GM21529 (cell line): ENCODE results near the gene SLC1A6.
"Not testable (repeated sequence)": the region's sequence is repeated elsewhere in the genome, so short reads cannot be mapped to it uniquely, and the experiment has no call there.

ENCODE experiments used
- ATAC-seq: cut with Tn5 transposase; IDR thresholded peaks from one replicate; pipeline ENCODE4 v1.9.1; 2021; ENCODE audit not compliant: unreplicated experiment

SLC1A6 gene

DNA sequence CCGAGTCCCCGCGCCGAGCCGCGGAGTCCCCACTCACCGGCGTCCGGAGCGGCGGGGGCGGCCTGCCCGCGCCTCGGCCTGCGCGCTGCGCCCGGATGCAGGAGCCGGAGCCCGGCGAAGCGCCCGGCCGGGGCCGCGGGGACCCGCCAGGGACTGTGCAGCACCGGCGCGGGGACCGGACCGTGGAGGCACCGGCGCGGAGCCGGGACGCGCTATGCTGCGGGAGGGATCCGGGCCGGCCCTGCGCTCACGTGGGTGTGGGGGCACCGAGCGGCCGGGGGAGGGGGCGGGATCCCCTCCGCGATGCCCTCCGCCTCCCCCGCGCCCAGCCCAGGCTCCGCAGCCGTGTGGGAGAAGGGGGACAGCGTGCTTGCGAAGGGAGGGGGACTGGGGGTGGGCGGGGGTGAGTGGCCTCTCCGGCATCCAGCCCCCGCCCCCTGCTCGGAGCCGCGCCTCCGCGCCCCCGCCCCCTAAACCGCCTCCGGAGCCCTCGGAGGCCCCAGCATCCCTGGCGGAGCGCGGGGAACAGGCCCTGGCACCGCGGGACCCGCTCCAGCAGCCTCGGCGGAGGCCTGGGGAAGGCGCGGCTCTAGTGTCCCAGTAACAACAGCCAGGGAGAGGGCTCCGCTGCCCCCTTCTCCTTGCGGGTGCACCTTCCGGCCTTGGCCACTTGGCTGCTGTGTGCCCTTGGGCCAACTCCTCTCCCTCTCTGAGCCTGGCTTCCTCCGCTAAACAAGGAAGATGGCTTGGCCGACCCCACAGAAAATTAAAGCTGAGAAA, at the start of gene SLC1A6:
TSS of gene SLC1A6 (minus strand) at position 389 of the 780 bp plus-strand sequence. CDS start 6,954 bp downstream, outside the sequence.
- ATAC-seq, result no peak

DNA sequence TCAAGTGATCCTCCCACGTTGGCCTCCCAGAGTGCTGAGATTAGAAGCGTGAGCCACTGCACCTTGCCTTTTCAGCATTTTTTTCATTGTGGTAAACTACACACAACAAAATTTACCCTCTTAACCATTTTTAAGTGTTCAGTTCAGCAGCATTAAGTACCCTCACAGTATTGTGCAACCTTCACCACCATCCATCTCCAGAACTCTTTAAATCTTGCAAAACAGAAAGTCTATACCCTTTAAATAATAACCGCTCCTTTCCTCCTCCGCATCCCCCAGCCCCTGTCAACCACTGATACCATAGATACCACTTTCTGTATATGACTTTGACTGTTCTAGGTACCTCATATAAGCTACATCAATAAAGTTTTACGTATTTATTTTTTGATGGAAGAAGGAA, 48.8 kb upstream of the SLC1A6 start:
- ATAC-seq, result no peak

DNA sequence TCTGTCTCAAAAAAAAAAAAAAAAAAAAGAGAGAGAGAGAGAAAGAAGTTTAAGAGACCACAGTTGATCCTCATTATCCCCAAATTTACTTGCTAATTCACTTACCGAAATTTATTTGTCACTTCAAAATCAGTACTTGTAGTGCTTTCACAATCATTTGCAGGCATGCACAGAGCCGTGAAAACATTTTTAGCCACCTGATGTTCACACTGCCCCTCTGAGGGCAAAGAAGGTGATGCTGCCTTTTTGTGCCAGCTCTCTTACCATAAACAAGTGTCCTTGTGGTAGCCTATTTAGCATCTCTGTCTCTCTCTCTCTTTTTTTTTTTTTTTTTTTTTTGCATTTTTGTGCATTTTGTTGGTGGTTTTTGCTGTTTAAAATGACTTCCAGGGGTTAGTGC, 45.6 kb upstream of the SLC1A6 start:
- ATAC-seq, result no peak

DNA sequence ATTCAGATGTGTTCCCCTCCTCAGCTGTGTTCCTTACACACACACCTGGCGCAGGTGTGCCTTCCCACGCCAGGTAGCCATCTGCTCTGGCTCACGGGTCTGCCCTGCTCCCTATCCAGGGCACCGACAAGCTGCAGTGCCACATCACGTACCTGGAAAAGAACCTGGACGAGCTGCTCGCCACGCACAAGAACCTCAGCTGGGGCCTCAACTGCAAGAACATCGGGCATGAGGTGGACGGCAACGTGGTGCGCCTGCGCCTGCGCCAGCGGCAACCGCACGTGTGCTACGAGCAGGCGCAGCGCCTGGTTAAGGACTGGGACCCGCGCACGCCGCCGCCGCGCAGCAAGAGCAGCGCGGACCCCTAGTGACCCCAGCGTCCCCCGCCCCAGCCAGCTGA, 43.1 kb upstream of the SLC1A6 start:
- ATAC-seq, result no peak

DNA sequence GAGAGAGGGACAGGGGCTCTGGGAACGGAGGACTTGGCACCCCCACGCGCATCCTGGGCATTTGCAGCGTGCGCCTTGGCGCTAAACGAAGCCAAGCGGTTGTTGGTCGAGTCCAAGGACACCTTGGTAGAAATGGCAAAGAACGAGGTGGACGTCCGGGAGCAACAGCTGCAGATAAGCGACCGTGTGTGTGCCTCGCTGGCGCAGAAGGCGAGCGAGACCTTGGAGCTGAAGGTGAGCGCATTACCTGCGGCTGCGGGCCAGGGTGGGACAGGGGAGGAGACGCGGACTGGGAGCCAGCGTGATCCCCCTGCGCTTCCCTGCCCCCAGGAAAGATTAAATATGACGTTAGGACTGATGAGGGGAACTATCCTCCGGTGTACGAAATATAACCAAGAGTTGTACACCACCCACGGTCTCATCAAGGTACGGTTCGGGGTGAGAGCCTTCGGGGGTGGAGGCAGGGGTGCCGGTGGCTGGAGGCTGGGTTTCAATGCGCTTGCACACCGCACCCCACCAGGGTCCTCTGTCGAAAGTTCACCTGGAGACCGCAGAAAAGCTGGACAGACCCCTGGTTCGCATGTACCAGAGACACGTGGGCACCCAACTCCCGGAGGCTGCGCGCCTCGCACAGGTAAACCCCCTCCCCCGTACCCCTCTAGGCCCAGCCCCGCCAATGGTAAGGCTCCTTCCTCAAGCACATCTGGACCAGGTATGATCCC, 41.8 kb upstream of the SLC1A6 start:
- no peak for ATAC-seq

DNA sequence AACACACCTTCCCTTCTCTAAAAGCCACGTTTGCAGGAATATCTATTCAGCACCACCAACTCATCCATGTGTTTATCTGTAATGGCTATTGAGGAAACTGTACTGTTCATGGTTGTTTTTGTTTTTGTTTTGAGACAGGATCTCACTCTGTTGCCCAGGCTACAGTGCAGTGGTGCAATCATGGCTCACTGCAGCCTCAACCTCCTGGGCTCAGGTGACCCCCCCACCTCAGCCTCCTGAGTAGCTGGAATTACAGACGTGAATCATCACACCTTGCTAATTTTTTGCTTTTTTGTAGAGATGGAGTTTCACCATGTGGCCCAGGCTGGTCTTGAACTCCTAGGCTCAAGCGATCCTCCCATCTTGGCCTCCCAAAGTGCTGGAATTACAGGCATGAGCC, 39.2 kb upstream of the SLC1A6 start:
- not testable (repeated sequence) for ATAC-seq

GRCh38 chr19:15015946-15016542, 36.4 kb upstream of the SLC1A6 start:
- ATAC-seq, result no peak

GRCh38 chr19:15014579-15014978, 34.9 kb upstream of the SLC1A6 start:
- ATAC-seq, result no peak

GRCh38 chr19:15010501-15011300, 31.0 kb upstream of the SLC1A6 start:
- no peak for ATAC-seq

- ATAC-seq, result no peak
Observed at GRCh38 chr19:15008308-15008707, 28.6 kb upstream of the SLC1A6 start.

DNA sequence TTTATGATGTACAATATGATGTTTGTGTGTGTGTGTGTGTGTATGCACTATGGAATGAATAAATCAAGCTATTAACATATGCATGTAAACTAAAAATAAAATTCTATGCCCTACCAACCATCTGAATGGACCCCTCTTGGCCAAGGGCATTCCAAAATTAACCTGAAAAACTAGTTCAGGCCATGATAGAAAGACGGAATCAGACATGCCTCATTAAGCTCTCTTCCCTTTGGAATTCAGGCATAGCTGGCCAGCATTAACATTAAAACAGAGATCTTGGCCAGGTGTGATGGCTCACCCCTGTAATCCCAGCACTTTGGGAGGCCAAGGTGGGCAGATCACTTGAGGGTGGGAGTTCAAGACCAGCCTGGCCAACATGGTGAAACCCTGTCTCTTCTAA, 18.3 kb upstream of the SLC1A6 start:
- ATAC-seq, result no peak

- no peak for ATAC-seq
Observed at GRCh38 chr19:14992780-14993179, 13.1 kb upstream of the SLC1A6 start.

DNA sequence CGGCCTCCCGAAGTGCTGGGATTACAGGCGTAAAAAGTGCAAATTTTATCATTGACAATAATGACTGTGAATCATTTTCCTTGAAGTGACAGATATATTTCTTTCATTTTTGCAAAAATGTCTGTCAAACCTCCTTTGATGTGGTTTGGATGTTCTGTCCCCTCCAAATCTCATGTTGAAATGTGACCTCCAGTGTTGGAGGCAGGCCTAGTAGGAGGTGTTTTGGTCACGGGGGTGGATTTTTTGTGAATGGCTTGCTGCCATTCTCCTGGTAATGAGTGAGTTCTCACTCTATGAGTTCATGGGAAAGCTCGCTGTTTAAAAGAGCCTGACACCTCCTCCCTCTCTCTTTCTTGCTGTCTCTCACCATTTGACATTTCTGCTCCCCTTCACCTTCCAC, 5.5 kb upstream of the SLC1A6 start:
- no peak for ATAC-seq

DNA sequence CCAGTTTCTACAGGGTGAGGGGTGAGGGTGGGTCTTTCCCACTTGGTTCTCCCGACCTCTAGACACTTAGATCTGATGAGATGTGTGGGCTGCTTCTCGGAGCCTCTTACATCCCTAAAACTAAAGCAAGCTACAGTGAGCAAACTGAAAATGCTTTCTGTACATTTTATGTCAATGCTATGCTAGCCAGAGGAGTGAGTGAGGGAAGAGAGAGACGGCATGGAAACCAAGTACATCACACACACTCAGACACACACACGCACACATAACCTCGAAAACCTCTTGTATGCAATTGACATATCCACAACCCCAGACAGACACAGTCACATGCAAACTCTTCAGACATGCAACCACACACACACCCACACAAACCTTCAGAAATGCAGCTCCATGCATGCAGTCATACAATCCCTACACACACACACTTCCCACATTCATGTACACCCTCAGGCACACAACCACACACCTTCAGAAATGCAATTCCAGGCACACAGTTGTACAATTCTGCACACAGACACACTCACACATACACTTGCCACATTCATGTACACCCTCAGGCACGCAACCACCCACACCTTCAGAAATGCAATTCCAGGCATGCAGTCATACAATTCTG, 1.4 kb downstream of the SLC1A6 start:
- ATAC-seq, result no peak

- no peak for ATAC-seq
Observed at GRCh38 chr19:14977128-14977527, 2.5 kb downstream of the SLC1A6 start.

GRCh38 chr19:14974488-14974887, 5.2 kb downstream of the SLC1A6 start:
- ATAC-seq, result no peak

- ATAC-seq, result no peak
Observed at GRCh38 chr19:14972676-14973075, 7.0 kb downstream of the SLC1A6 start.

DNA sequence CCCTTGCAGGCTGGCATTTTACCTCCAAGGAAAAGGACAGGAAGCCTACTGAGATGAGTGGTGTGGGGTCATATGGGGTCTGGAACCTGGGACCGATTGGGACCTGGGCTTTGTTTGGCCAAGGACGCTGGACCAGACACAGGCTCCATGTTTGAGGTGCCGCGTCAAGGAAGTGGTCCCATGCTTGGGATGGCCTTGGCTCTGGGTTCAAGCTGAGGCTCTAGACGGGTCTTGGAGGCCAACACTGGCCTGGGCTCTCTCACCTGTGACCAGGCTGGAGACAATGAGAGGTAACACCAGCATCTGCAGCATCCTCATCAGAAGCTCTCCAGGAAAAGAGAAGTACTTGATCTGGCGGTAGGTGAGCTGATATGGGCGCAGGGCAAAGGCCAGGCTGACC, 8.2 kb downstream of the SLC1A6 start:
- no peak for ATAC-seq

DNA sequence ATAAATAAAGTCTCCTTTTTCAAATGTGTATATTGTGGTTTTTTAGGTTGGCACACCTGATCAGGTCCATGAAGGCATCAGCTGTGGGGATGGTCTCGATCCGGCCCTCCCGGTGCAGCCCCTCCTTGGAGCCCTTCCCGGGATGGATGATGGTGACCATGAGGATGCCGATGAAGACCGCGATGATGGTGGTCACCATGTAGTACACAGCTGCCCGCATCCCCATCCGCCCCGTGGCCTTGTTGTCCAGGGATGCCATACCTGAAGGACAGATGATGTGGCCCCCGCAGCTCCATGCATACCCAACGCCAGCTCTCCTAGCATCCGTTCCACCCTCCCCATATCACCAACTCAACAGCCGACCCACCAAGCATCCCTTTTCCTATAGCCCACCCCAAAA, 11.4 kb downstream of the SLC1A6 start:
- no peak for ATAC-seq

GRCh38 chr19:14961956-14962685, 17.5 kb downstream of the SLC1A6 start:
- no peak for ATAC-seq
